ENCODE results near the gene SALL4. TPM values are rescaled to one million over a fixed set of nuclear protein-coding genes. Genes with fewer than 3 reads are reported as not detected.

The SALL4 gene
- total RNA-seq, 1 experiment from 2014 or later, result 279 TPM

DNA sequence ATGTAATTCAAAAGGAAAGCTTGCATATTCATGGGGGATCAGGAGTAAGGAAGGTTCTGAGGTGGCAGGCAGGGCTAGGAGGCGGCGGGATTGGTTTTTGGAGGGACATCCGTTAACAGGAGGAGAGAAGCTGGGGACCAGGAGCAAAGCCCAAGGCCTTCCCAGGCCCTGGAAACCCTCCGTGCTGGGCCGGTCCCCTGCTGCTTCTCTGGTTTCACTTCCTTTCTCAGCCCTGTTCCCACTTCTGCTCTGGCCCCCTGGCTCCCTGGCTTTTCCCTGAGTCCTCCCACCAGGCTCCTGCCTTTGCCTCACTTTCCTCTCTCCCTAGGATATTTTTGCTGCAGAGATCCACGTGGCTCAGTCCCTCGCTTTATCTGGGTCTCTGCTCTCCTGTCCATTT, 26.4 kb upstream of the SALL4 start:
- H3K4me1 Mint-ChIP-seq, result peaks cover 21 to 23% of the 10 kb centered on the region in 2 experiments
- H4K8ac ChIP-seq (replicated peaks; ENCODE audit: insufficient read length, low read depth, low read length), result no peak overlapping the region
- H3K4ac ChIP-seq (ENCODE audit: low read depth, low read length), result no peak overlapping the region
- H4K5ac ChIP-seq (ENCODE audit: insufficient read length, low read depth, low read length), result no peak overlapping the region
- no peak overlapping the region for H3K4me3 Mint-ChIP-seq
- no peaks in the 10 kb centered on the region for H3K79me1 ChIP-seq (ENCODE audit: insufficient read depth, low read depth, low read length, poor library complexity, severe bottlenecking)
- no peaks in the 10 kb centered on the region for H4K20me1 ChIP-seq (ENCODE audit: control insufficient read depth, insufficient read depth, insufficient read length)
- H3K14ac ChIP-seq (ENCODE audit: insufficient read depth, low read length), result no peak overlapping the region; the same call in 1 of the 2 replicates
- H3K27me3 ChIP-seq (ENCODE audit: insufficient read depth, low read length), result no peaks in the 10 kb centered on the region
- H3K4me2 ChIP-seq (ENCODE audit: insufficient read depth, insufficient read length, low read length), result no peak overlapping the region
- DNase-seq, result peak; percentile 48
- no peaks in the 10 kb centered on the region for H3K79me2 ChIP-seq (ENCODE audit: insufficient read depth, low read length)
- H3K27ac ChIP-seq (ENCODE audit: insufficient read length, low read depth, low read length), result no peak overlapping the region
- H2AFZ ChIP-seq (ENCODE audit: low read length), result peak overlapping the region; percentile 91
- H2BK15ac ChIP-seq (ENCODE audit: low read depth, low read length), result no peak overlapping the region
- H2BK12ac ChIP-seq (ENCODE audit: insufficient read length, low read depth, low read length), result no peak overlapping the region
- no peak overlapping the region for H3K23ac ChIP-seq (ENCODE audit: insufficient read length, low read depth, low read length)
- H3K18ac ChIP-seq (ENCODE audit: insufficient read length, low read depth, low read length), result no peak overlapping the region
- no peaks in the 10 kb centered on the region for H3K23me2 ChIP-seq (ENCODE audit: insufficient read length, low read depth, low read length, poor library complexity, severe bottlenecking)
- peak overlapping the region; percentile 24 to 86 (median 50); a peak in 4 of 7 replicates for H3K27ac Mint-ChIP-seq
- H3K56ac ChIP-seq (ENCODE audit: insufficient read length, low read depth, low read length), result no peak overlapping the region
- no peak overlapping the region for H2BK5ac ChIP-seq (ENCODE audit: insufficient read length, low read length)
- no peak overlapping the region for H2AK5ac ChIP-seq (ENCODE audit: insufficient read length, low read length)
- peaks cover 4% of the 10 kb centered on the region; the same call in 1 of the 2 replicates for H3K4me1 ChIP-seq (ENCODE audit: insufficient read depth, low read length)
- no peak overlapping the region for H2BK120ac ChIP-seq (ENCODE audit: low read depth, low read length, poor library complexity, severe bottlenecking)
- no peak overlapping the region for H3K9ac ChIP-seq (ENCODE audit: extremely low read depth, insufficient read length, low read length)
- TF ChIP-seq, protein P1, sequence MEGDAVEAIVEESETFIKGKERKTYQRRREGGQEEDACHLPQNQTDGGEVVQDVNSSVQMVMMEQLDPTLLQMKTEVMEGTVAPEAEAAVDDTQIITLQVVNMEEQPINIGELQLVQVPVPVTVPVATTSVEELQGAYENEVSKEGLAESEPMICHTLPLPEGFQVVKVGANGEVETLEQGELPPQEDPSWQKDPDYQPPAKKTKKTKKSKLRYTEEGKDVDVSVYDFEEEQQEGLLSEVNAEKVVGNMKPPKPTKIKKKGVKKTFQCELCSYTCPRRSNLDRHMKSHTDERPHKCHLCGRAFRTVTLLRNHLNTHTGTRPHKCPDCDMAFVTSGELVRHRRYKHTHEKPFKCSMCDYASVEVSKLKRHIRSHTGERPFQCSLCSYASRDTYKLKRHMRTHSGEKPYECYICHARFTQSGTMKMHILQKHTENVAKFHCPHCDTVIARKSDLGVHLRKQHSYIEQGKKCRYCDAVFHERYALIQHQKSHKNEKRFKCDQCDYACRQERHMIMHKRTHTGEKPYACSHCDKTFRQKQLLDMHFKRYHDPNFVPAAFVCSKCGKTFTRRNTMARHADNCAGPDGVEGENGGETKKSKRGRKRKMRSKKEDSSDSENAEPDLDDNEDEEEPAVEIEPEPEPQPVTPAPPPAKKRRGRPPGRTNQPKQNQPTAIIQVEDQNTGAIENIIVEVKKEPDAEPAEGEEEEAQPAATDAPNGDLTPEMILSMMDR (conservative IDR thresholded peaks at IDR 0.05), result no peak
- no peak overlapping the region for H4K91ac ChIP-seq (ENCODE audit: insufficient read length, low read depth, low read length)
- H3K36me3 Mint-ChIP-seq (ENCODE audit: insufficient read depth in 1 of 3, low read depth in 3 of 3), result peaks cover 0 to 2% (median 0%) of the 10 kb centered on the region in 3 experiments; a peak in 1 of 7 replicates
- no peak overlapping the region for H3T11ph ChIP-seq (ENCODE audit: low read length)
- H2BK20ac ChIP-seq (ENCODE audit: low read depth, low read length, poor library complexity, severe bottlenecking), result no peak overlapping the region
- H3K9me3 Mint-ChIP-seq, result no peaks in the 10 kb centered on the region; a peak in 1 of 5 replicates
- no CpG with 5 or more reads among the region's 7 CpGs for WGBS (ENCODE audit: extremely low coverage, insufficient read length, low lambda C conversion rate)
- no peaks in the 10 kb centered on the region for H3K27me3 Mint-ChIP-seq (ENCODE audit: low read depth)
- H3K9me3 ChIP-seq (ENCODE audit: control insufficient read depth, low read depth, low read length), result no peaks in the 10 kb centered on the region
